GM23338 (cell line): ENCODE results near the gene RPL7L1. TPM values are rescaled to one million over a fixed set of nuclear protein-coding genes. Genes with fewer than 3 reads are reported as not detected.

Experiments
- CTCF ChIP-seq, 2 experiments: fragments of 200-600 bp in 1 of 2; sonication (generic) in 1 of 2; conservative IDR thresholded peaks; 2 replicates each; pipeline versions ENCODE4 v1.5.1 to v1.6.1; 2016 to 2017; ENCODE audit warnings: antibody characterized with exemption in 2 of 2, low read depth in 2 of 2, mild to moderate bottlenecking in 2 of 2, moderate library complexity in 1 of 2
- ZNF331 ChIP-seq: fragments of 250-450 bp; sonication (Bioruptor Pico); IDR thresholded peaks from 2 replicates; pipeline ENCODE4 v1.5.0; 2020; ENCODE audit warnings: low read depth, mild to moderate bottlenecking, moderate library complexity
- polyA plus RNA-seq: library from polyadenylated mRNA; unstranded; fragments of >200 nt; fragmentation: Nextera tagmentation; extraction: Ambion mirVana; gene quantifications from 2 replicates; pipeline ENCODE4 v1.2.1, GENCODE V29; 2016
- total RNA-seq: library from RNA; depleted of rRNA; stranded (reverse); fragments of >200 nt; shearing (Covaris generic); gene quantifications from 2 replicates; pipeline ENCODE4 v1.2.3, GENCODE V29; 2014
- TF ChIP-seq, protein P1 (sequence below): fragments of 250-450 bp; sonication (Bioruptor Pico); IDR thresholded peaks from 2 replicates; pipeline ENCODE4 v1.5.0; 2020; ENCODE audit warnings: mild to moderate bottlenecking, moderate library complexity
- TF ChIP-seq, protein P2 (sequence below): IDR thresholded peaks from one replicate; pipeline ENCODE4 v1.6.1; 2018; ENCODE audit warnings: antibody characterized with exemption; ENCODE audit not compliant: unreplicated experiment

RPL7L1 gene
- total and polyA plus RNA-seq, 2 experiments from 2014 or later: 86.9 to 124 TPM

GRCh38 chr6:42933205-42933604 lies 53.8 kb downstream of the RPL7L1 start (continued):
- TF ChIP-seq, protein P1, sequence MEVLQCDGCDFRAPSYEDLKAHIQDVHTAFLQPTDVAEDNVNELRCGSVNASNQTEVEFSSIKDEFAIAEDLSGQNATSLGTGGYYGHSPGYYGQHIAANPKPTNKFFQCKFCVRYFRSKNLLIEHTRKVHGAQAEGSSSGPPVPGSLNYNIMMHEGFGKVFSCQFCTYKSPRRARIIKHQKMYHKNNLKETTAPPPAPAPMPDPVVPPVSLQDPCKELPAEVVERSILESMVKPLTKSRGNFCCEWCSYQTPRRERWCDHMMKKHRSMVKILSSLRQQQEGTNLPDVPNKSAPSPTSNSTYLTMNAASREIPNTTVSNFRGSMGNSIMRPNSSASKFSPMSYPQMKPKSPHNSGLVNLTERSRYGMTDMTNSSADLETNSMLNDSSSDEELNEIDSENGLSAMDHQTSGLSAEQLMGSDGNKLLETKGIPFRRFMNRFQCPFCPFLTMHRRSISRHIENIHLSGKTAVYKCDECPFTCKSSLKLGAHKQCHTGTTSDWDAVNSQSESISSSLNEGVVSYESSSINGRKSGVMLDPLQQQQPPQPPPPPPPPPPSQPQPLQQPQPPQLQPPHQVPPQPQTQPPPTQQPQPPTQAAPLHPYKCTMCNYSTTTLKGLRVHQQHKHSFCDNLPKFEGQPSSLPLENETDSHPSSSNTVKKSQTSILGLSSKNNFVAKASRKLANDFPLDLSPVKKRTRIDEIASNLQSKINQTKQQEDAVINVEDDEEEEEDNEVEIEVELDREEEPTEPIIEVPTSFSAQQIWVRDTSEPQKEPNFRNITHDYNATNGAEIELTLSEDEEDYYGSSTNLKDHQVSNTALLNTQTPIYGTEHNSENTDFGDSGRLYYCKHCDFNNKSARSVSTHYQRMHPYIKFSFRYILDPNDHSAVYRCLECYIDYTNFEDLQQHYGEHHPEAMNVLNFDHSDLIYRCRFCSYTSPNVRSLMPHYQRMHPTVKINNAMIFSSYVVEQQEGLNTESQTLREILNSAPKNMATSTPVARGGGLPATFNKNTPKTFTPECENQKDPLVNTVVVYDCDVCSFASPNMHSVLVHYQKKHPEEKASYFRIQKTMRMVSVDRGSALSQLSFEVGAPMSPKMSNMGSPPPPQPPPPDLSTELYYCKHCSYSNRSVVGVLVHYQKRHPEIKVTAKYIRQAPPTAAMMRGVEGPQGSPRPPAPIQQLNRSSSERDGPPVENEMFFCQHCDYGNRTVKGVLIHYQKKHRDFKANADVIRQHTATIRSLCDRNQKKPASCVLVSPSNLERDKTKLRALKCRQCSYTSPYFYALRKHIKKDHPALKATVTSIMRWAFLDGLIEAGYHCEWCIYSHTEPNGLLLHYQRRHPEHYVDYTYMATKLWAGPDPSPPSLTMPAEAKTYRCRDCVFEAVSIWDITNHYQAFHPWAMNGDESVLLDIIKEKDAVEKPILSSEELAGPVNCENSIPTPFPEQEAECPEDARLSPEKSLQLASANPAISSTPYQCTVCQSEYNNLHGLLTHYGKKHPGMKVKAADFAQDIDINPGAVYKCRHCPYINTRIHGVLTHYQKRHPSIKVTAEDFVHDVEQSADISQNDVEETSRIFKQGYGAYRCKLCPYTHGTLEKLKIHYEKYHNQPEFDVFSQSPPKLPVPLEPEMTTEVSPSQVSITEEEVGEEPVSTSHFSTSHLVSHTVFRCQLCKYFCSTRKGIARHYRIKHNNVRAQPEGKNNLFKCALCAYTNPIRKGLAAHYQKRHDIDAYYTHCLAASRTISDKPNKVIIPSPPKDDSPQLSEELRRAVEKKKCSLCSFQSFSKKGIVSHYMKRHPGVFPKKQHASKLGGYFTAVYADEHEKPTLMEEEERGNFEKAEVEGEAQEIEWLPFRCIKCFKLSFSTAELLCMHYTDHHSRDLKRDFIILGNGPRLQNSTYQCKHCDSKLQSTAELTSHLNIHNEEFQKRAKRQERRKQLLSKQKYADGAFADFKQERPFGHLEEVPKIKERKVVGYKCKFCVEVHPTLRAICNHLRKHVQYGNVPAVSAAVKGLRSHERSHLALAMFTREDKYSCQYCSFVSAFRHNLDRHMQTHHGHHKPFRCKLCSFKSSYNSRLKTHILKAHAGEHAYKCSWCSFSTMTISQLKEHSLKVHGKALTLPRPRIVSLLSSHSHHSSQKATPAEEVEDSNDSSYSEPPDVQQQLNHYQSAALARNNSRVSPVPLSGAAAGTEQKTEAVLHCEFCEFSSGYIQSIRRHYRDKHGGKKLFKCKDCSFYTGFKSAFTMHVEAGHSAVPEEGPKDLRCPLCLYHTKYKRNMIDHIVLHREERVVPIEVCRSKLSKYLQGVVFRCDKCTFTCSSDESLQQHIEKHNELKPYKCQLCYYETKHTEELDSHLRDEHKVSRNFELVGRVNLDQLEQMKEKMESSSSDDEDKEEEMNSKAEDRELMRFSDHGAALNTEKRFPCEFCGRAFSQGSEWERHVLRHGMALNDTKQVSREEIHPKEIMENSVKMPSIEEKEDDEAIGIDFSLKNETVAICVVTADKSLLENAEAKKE (CRISPR knock-in tag): no peak
- TF ChIP-seq ZNF331 (no peak), CTCF (conservative IDR thresholded peaks at IDR 0.05; ENCODE audit: low read depth in 2 of 2) (no peak)
- TF ChIP-seq, protein P2, sequence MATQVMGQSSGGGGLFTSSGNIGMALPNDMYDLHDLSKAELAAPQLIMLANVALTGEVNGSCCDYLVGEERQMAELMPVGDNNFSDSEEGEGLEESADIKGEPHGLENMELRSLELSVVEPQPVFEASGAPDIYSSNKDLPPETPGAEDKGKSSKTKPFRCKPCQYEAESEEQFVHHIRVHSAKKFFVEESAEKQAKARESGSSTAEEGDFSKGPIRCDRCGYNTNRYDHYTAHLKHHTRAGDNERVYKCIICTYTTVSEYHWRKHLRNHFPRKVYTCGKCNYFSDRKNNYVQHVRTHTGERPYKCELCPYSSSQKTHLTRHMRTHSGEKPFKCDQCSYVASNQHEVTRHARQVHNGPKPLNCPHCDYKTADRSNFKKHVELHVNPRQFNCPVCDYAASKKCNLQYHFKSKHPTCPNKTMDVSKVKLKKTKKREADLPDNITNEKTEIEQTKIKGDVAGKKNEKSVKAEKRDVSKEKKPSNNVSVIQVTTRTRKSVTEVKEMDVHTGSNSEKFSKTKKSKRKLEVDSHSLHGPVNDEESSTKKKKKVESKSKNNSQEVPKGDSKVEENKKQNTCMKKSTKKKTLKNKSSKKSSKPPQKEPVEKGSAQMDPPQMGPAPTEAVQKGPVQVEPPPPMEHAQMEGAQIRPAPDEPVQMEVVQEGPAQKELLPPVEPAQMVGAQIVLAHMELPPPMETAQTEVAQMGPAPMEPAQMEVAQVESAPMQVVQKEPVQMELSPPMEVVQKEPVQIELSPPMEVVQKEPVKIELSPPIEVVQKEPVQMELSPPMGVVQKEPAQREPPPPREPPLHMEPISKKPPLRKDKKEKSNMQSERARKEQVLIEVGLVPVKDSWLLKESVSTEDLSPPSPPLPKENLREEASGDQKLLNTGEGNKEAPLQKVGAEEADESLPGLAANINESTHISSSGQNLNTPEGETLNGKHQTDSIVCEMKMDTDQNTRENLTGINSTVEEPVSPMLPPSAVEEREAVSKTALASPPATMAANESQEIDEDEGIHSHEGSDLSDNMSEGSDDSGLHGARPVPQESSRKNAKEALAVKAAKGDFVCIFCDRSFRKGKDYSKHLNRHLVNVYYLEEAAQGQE: no peak
